Esophagus squamous epithelium (tissue), 5 donors: ENCODE data around the gene PNRC1. TPM values are rescaled to one million over a fixed set of nuclear protein-coding genes. Genes with fewer than 3 reads are reported as not detected.
A peak's percentile ranks its signal among the peaks of the same experiment; 100 is the strongest.
"Not testable (repeated sequence)": the region's sequence is repeated elsewhere in the genome, so short reads cannot be mapped to it uniquely, and the experiment has no call there.

Experiments
- DNase-seq: peaks from one replicate; lab custom pipeline; 2025; lab: John Stamatoyannopoulos, UW
- H3K27ac ChIP-seq, 4 donors: fragments of 200-600 bp; sonication (generic); one replicate each; pipeline ENCODE4 v1.5.1; 2016 to 2019; ENCODE audit warnings: mild to moderate bottlenecking in 1 of 4
- H3K27me3 ChIP-seq, 4 donors: fragments of 200-600 bp; sonication (generic); 1 replicate in 3 of 4; 2 replicates in 1 of 4; pipeline versions ENCODE4 v1.5.1 to v1.6.0; 2017 to 2021; ENCODE audit warnings: antibody characterized with exemption in 1 of 4
- H3K36me3 ChIP-seq, 3 donors: fragments of 200-600 bp; sonication (generic); one replicate each; pipeline ENCODE4 v1.5.1; 2016 to 2019
- H3K4me1 ChIP-seq, 3 donors: fragments of 200-600 bp; sonication (generic); one replicate each; pipeline ENCODE4 v1.5.1; 2017 to 2019
- H3K4me3 ChIP-seq, 4 donors: fragments of 200-600 bp; sonication (generic); 1 replicate in 3 of 4; 2 replicates in 1 of 4; pipeline ENCODE4 v1.5.1; 2016 to 2019; ENCODE audit warnings: mild to moderate bottlenecking in 2 of 4, moderate library complexity in 1 of 4
- H3K9me3 ChIP-seq, 3 donors: fragments of 200-600 bp; sonication (generic); one replicate each; pipeline ENCODE4 v1.5.1; 2016 to 2019
- CTCF ChIP-seq, 6 experiments: fragments of 450-650 bp in 4 of 6; fragments of 200-600 bp in 2 of 6; sonication (generic) in 2 of 6; IDR thresholded peaks; one replicate each; pipeline ENCODE4 v1.5.1; 2016 to 2019; ENCODE audit warnings: antibody characterized with exemption in 6 of 6, mild to moderate bottlenecking in 4 of 6, moderate library complexity in 4 of 6
- POLR2A ChIP-seq, 4 donors: fragments of 450-650 bp; IDR thresholded peaks; one replicate each; pipeline ENCODE4 v1.6.1; 2017; ENCODE audit warnings: antibody characterized with exemption in 4 of 4, mild to moderate bottlenecking in 4 of 4, moderate library complexity in 3 of 4
- WGBS, 2 donors: methylation state at CpG; one replicate each; pipeline ENCODE4 v1.1.5; 2018; 5-methylcytosine and 5-hydroxymethylcytosine counted together
- intact Hi-C: fragments of 100-400 bp; cut with DNase I; formaldehyde crosslinking; loops from one replicate; pipeline ENCODE4 v1.15.0; 2022
- total RNA-seq, 4 donors: library from RNA; depleted of rRNA; stranded (reverse); fragments of >200 nt; gene quantifications; one replicate each; pipeline ENCODE4 v1.1.0, GENCODE V29; 2016
- donor health status: DM: yes; HTN: yes; CAD: no.

Gene PNRC1
- total RNA-seq, 4 donors from 2014 or later, result 55.0 to 168 (median 85.4) TPM

- H3K4me3 ChIP-seq, result peak within 1 kb of the TSS; percentile 52 to 91 (median 62)
- H3K9me3 ChIP-seq, result no peaks in the 10 kb centered on the region
- WGBS, 2 donors, result 1 to 2% methylated on average over 15 of the region's 106 CpGs
- no peak for DNase-seq
- TF ChIP-seq CTCF (IDR thresholded peaks at IDR 0.05), result no peak
- TF ChIP-seq POLR2A (IDR thresholded peaks at IDR 0.05), result no peak
- no peaks in the 10 kb centered on the region for H3K36me3 ChIP-seq
- H3K27me3 ChIP-seq, result peaks cover 0 to 3% (median 0%) of the 10 kb centered on the region in 4 donors
- H3K27ac ChIP-seq, result peak within 1 kb of the TSS; percentile 8 to 41 (median 22)
- intact Hi-C loops, result loop anchor here (10.0 kb wide), 1 partner anchor 133 kb away; no protein-coding TSS in a partner anchor
- H3K4me1 ChIP-seq, result peaks cover 0 to 23% (median 3%) of the 10 kb centered on the region in 3 donors
These were observed 36.9 kb downstream of the PNRC1 start, which contains the start of gene SRSF12 for GRCh38 chr6:89117211-89118108. Gene SRSF12, minus strand, starts transcription at chr6:89118071. Its CDS starts 184 bp downstream, at chr6:89117887.

- DNase-seq, result no peak
- 69 to 83% methylated on average over 5 to 7 of the region's 8 CpGs for WGBS, 2 donors
- Histone ChIP-seq H3K9me3 (no peaks in the 10 kb centered on the region), H3K4me1 (peaks cover 0 to 23% (median 3%) of the 10 kb centered on the region in 3 donors), H3K27ac (no peak overlapping the region), H3K4me3 (no peak overlapping the region), H3K36me3 (no peaks in the 10 kb centered on the region), H3K27me3 (peaks cover 0 to 3% (median 0%) of the 10 kb centered on the region in 4 donors)
- TF ChIP-seq CTCF (IDR thresholded peaks at IDR 0.05) (no peak), POLR2A (IDR thresholded peaks at IDR 0.05) (no peak)
- intact Hi-C loops, result loop anchor here (10.0 kb wide), 1 partner anchor 134 kb away; no protein-coding TSS in a partner anchor
These were observed 38.4 kb downstream of the PNRC1 start for GRCh38 chr6:89118931-89119330.

GRCh38 chr6:89120371-89120770 lies 39.8 kb downstream of the PNRC1 start:
- Histone ChIP-seq H3K9me3 (no peaks in the 10 kb centered on the region), H3K27ac (no peak overlapping the region), H3K4me1 (peaks cover 0 to 23% (median 3%) of the 10 kb centered on the region in 3 donors), H3K4me3 (no peak overlapping the region), H3K27me3 (peaks cover 0 to 3% (median 0%) of the 10 kb centered on the region in 4 donors), H3K36me3 (no peaks in the 10 kb centered on the region)
- DNase-seq, result no peak
- 75 to 77% methylated on average over 4 of the region's 4 CpGs for WGBS, 2 donors
- intact Hi-C loops, result loop anchor here (10.0 kb wide), 1 partner anchor 124 kb away; no protein-coding TSS in a partner anchor
- TF ChIP-seq CTCF (IDR thresholded peaks at IDR 0.05) (no peak), POLR2A (IDR thresholded peaks at IDR 0.05) (no peak)

GRCh38 chr6:89121934-89122333 lies 41.4 kb downstream of the PNRC1 start:
- H3K4me1 ChIP-seq, result peaks cover 0 to 18% (median 0%) of the 10 kb centered on the region in 3 donors
- H3K4me3 ChIP-seq, result no peak overlapping the region
- no peaks in the 10 kb centered on the region for H3K9me3 ChIP-seq
- H3K36me3 ChIP-seq, result no peaks in the 10 kb centered on the region
- peaks cover 0 to 3% (median 0%) of the 10 kb centered on the region in 4 donors for H3K27me3 ChIP-seq
- no peak overlapping the region for H3K27ac ChIP-seq
- 80 to 89% methylated on average over 1 of the region's 1 CpG for WGBS, 2 donors
- TF ChIP-seq CTCF (IDR thresholded peaks at IDR 0.05) (no peak), POLR2A (IDR thresholded peaks at IDR 0.05) (no peak)
- intact Hi-C loops, result loop anchor here (10.0 kb wide), 1 partner anchor 123 kb away; no protein-coding TSS in a partner anchor
- DNase-seq, result no peak

GRCh38 chr6:89122625-89123024 lies 42.1 kb downstream of the PNRC1 start:
- H3K4me3 ChIP-seq, result no peak overlapping the region

GRCh38 chr6:89128256-89128671 lies 47.7 kb downstream of the PNRC1 start:
- intact Hi-C loops, result loop anchor here (10.0 kb wide), 1 partner anchor 117 kb away; no protein-coding TSS in a partner anchor
- WGBS, 2 donors, result 69 to 93% methylated on average over 2 of the region's 2 CpGs
- H3K4me3 ChIP-seq, H3K27me3 ChIP-seq, H3K27ac ChIP-seq, DNase-seq, H3K9me3 ChIP-seq, H3K36me3 ChIP-seq, H3K4me1 ChIP-seq: not testable (repeated sequence)

More at GRCh38 chr6:89122625-89123024, 42.1 kb downstream of the PNRC1 start:
- no peaks in the 10 kb centered on the region for H3K9me3 ChIP-seq
- no peaks in the 10 kb centered on the region for H3K36me3 ChIP-seq
- H3K27ac ChIP-seq, result no peak overlapping the region
- H3K4me1 ChIP-seq, result peaks cover 0 to 12% (median 0%) of the 10 kb centered on the region in 3 donors
- no peak for DNase-seq
- H3K27me3 ChIP-seq, result peaks cover 0 to 3% (median 0%) of the 10 kb centered on the region in 4 donors
- intact Hi-C loops, result loop anchor here (10.0 kb wide), 1 partner anchor 122 kb away; no protein-coding TSS in a partner anchor
- TF ChIP-seq POLR2A (IDR thresholded peaks at IDR 0.05), result no peak
- TF ChIP-seq CTCF (IDR thresholded peaks at IDR 0.05), result peak in 5 of 6 experiments; percentile 24 to 55 (median 26)
